Neural cell (in vitro differentiated cells): Measurements from ENCODE around the gene HTR5A. TPM values are rescaled to one million over a fixed set of nuclear protein-coding genes. Genes with fewer than 3 reads are reported as not detected.

Experiments
- H2AFZ ChIP-seq: fragments of 200-600, 300-800 bp; sonication (generic), shearing (Covaris generic); 2 replicates; pipeline ENCODE4 v1.6.0; 2014; ENCODE audit warnings: low read depth, mild to moderate bottlenecking, antibody characterized with exemption, low read length, moderate library complexity
- H3F3A ChIP-seq: fragments of 200-600 bp; shearing (Covaris generic); 2 replicates; pipeline ENCODE4 v1.6.1; 2016; ENCODE audit warnings: mild to moderate bottlenecking, moderate library complexity, mixed read lengths, antibody characterized with exemption, low read length; ENCODE audit not compliant: insufficient read depth, poor library complexity, severe bottlenecking
- H3K27ac ChIP-seq: fragments of 200-600, 300-800 bp; sonication (generic), shearing (Covaris generic); 2 replicates; pipeline ENCODE4 v1.5.1; 2014; ENCODE audit warnings: mild to moderate bottlenecking, low read length, moderate library complexity
- H3K27me3 ChIP-seq: fragments of 300-800, 200-600 bp; sonication (generic), shearing (Covaris generic); 2 replicates; pipeline ENCODE4 v1.6.0; 2014; ENCODE audit warnings: mild to moderate bottlenecking, low read depth, low read length, moderate library complexity; ENCODE audit not compliant: insufficient read depth
- H3K36me3 ChIP-seq: fragments of 300-800, 200-600 bp; sonication (generic), shearing (Covaris generic); 2 replicates; pipeline ENCODE4 v1.5.1; 2014; ENCODE audit warnings: mild to moderate bottlenecking, antibody characterized with exemption, low read length, moderate library complexity; ENCODE audit not compliant: insufficient read depth
- H3K4me2 ChIP-seq: fragments of 300-800, 200-600 bp; sonication (generic), shearing (Covaris generic); 2 replicates; pipeline ENCODE4 v1.6.0; 2014; ENCODE audit warnings: mild to moderate bottlenecking, low read length
- H3K4me3 ChIP-seq: fragments of 300-800, 200-600 bp; sonication (generic), shearing (Covaris generic); 2 replicates; pipeline ENCODE4 v1.5.1; 2014; ENCODE audit warnings: mild to moderate bottlenecking, low read length, moderate library complexity
- H3K79me2 ChIP-seq: fragments of 200-600 bp; shearing (Covaris generic); replicated peaks from 2 replicates; pipeline ENCODE4 v1.6.0; 2014; ENCODE audit warnings: mild to moderate bottlenecking, low read length, moderate library complexity; ENCODE audit not compliant: insufficient read depth
- H3K9ac ChIP-seq: fragments of 300-800, 200-600 bp; sonication (generic), shearing (Covaris generic); 2 replicates; pipeline ENCODE4 v1.6.1; 2016; ENCODE audit warnings: mild to moderate bottlenecking, low read length, mixed read lengths
- H3K9me2 ChIP-seq: fragments of 200-600 bp; shearing (Covaris generic); 2 replicates; pipeline ENCODE4 v1.6.1; 2016; ENCODE audit warnings: mild to moderate bottlenecking, low read length, mixed read lengths; ENCODE audit not compliant: insufficient read depth
- H3K9me3 ChIP-seq: fragments of 200-600, 300-800 bp; sonication (generic), shearing (Covaris generic); 2 replicates; pipeline ENCODE4 v1.6.1; 2016; ENCODE audit warnings: mild to moderate bottlenecking, mixed run types, low read length, moderate library complexity, mixed read lengths
- H4K20me1 ChIP-seq: fragments of 200-600 bp; shearing (Covaris generic); 2 replicates; pipeline ENCODE4 v1.6.1; 2016; ENCODE audit warnings: mild to moderate bottlenecking, mixed run types; ENCODE audit not compliant: insufficient read depth
- EP300 ChIP-seq: fragments of 450-650 bp; conservative IDR thresholded peaks from 2 replicates; pipeline ENCODE4 v1.6.1; 2014; ENCODE audit warnings: antibody characterized with exemption, mild to moderate bottlenecking, moderate library complexity; ENCODE audit not compliant: poor library complexity, severe bottlenecking
- EZH2 ChIP-seq: fragments of 200-600, 300-800 bp; shearing (Covaris generic), sonication (generic); IDR thresholded peaks from 2 replicates; pipeline ENCODE4 v1.6.1; 2014; ENCODE audit warnings: antibody characterized with exemption, low read length, borderline replicate concordance, mild to moderate bottlenecking; ENCODE audit not compliant: insufficient read depth, poor library complexity, severe bottlenecking
- MXI1 ChIP-seq: fragments of 450-650 bp; conservative IDR thresholded peaks from 2 replicates; pipeline ENCODE4 v1.6.1; 2014; ENCODE audit warnings: antibody characterized with exemption, mild to moderate bottlenecking; ENCODE audit not compliant: poor library complexity, severe bottlenecking
- POLR2AphosphoS5 ChIP-seq: IDR thresholded peaks from 2 replicates; pipeline ENCODE4 v1.6.1; 2012
- RAD21 ChIP-seq: fragments of 450-650 bp; conservative IDR thresholded peaks from 2 replicates; pipeline ENCODE4 v1.6.1; 2014; ENCODE audit warnings: antibody characterized with exemption, mild to moderate bottlenecking, moderate library complexity
- SMC3 ChIP-seq: fragments of 450-650 bp; conservative IDR thresholded peaks from 2 replicates; pipeline ENCODE4 v1.6.1; 2014; ENCODE audit warnings: antibody characterized with exemption, mild to moderate bottlenecking, moderate library complexity; ENCODE audit not compliant: poor library complexity
- TAF1 ChIP-seq: IDR thresholded peaks from 2 replicates; pipeline ENCODE4 v1.6.1; 2012; ENCODE audit warnings: low read depth
- polyA plus RNA-seq: library from polyadenylated mRNA; depleted of rRNA; stranded (reverse); fragments of >200 nt; gene quantifications from 2 replicates; pipeline ENCODE4 v1.2.3, GENCODE V29; 2014
- TF ChIP-seq, protein P1 (sequence below): IDR thresholded peaks from 2 replicates; pipeline ENCODE4 v1.6.1; 2012; ENCODE audit warnings: borderline replicate concordance
- TF ChIP-seq, protein P2 (sequence below): fragments of 450-650 bp; IDR thresholded peaks from 2 replicates; pipeline ENCODE4 v1.5.1; 2014; ENCODE audit warnings: antibody characterized with exemption, mild to moderate bottlenecking, moderate library complexity; ENCODE audit not compliant: poor library complexity, severe bottlenecking

HTR5A gene
- polyA plus RNA-seq, 1 donor from 2014 or later = 0.14 TPM

- H3K9me3 ChIP-seq = no peaks in the 10 kb centered on the region
- H3K27me3 ChIP-seq = no peaks in the 10 kb centered on the region
- no peaks in the 10 kb centered on the region for H4K20me1 ChIP-seq
- no peak overlapping the region for H3K4me3 ChIP-seq
- no peak overlapping the region for H2AFZ ChIP-seq
- H3K9ac ChIP-seq = no peak overlapping the region
- H3K27ac ChIP-seq = no peak overlapping the region
- no peaks in the 10 kb centered on the region for H3F3A ChIP-seq
- no peaks in the 10 kb centered on the region for H3K79me2 ChIP-seq
- TF ChIP-seq MXI1 (no peak), RAD21 (no peak), TAF1 (no peak), EZH2 (no peak), POLR2AphosphoS5 (no peak), SMC3 (no peak), EP300 (no peak)
- TF ChIP-seq, protein P1, sequence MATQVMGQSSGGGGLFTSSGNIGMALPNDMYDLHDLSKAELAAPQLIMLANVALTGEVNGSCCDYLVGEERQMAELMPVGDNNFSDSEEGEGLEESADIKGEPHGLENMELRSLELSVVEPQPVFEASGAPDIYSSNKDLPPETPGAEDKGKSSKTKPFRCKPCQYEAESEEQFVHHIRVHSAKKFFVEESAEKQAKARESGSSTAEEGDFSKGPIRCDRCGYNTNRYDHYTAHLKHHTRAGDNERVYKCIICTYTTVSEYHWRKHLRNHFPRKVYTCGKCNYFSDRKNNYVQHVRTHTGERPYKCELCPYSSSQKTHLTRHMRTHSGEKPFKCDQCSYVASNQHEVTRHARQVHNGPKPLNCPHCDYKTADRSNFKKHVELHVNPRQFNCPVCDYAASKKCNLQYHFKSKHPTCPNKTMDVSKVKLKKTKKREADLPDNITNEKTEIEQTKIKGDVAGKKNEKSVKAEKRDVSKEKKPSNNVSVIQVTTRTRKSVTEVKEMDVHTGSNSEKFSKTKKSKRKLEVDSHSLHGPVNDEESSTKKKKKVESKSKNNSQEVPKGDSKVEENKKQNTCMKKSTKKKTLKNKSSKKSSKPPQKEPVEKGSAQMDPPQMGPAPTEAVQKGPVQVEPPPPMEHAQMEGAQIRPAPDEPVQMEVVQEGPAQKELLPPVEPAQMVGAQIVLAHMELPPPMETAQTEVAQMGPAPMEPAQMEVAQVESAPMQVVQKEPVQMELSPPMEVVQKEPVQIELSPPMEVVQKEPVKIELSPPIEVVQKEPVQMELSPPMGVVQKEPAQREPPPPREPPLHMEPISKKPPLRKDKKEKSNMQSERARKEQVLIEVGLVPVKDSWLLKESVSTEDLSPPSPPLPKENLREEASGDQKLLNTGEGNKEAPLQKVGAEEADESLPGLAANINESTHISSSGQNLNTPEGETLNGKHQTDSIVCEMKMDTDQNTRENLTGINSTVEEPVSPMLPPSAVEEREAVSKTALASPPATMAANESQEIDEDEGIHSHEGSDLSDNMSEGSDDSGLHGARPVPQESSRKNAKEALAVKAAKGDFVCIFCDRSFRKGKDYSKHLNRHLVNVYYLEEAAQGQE = no peak
- TF ChIP-seq, protein P2, sequence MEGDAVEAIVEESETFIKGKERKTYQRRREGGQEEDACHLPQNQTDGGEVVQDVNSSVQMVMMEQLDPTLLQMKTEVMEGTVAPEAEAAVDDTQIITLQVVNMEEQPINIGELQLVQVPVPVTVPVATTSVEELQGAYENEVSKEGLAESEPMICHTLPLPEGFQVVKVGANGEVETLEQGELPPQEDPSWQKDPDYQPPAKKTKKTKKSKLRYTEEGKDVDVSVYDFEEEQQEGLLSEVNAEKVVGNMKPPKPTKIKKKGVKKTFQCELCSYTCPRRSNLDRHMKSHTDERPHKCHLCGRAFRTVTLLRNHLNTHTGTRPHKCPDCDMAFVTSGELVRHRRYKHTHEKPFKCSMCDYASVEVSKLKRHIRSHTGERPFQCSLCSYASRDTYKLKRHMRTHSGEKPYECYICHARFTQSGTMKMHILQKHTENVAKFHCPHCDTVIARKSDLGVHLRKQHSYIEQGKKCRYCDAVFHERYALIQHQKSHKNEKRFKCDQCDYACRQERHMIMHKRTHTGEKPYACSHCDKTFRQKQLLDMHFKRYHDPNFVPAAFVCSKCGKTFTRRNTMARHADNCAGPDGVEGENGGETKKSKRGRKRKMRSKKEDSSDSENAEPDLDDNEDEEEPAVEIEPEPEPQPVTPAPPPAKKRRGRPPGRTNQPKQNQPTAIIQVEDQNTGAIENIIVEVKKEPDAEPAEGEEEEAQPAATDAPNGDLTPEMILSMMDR = no peak
- H3K9me2 ChIP-seq = no peaks in the 10 kb centered on the region
- no peak overlapping the region for H3K4me2 ChIP-seq
- H3K36me3 ChIP-seq = no peaks in the 10 kb centered on the region
These were observed 23.5 kb downstream of the HTR5A start for GRCh38 chr7:155093596-155093995.

DNA sequence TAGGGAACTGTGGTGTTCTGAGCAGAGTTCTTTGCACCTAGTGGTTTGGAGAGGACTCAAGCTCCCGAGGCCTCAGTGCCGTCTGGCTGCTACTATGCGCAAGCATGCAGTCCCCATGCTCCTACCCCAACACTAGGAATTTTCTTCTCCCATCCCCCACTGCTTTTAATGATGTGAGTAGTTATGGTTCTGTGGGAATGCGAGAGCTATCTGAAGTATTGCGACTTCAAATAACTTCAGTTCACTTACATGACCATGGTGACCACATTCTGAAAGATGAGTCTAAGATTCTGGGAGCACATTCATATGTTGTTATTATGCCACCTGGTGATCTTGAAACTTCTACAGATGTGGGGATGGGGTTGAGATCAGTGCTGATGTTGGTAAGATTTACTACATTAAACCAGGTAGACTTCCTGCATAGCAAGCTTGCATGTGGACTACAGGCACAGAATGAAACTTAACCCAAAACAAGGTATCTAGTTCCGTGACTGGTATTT, 24.6 kb downstream of the HTR5A start:
- no peaks in the 10 kb centered on the region for H3K27me3 ChIP-seq

More for the DNA sequence above, 24.6 kb downstream of the HTR5A start:
- no peak overlapping the region for H3K4me2 ChIP-seq
- H3K9me3 ChIP-seq = no peaks in the 10 kb centered on the region
- no peak overlapping the region for H3K27ac ChIP-seq
- H3K79me2 ChIP-seq = no peaks in the 10 kb centered on the region
- H3K4me3 ChIP-seq = no peak overlapping the region
- TF ChIP-seq EP300 = no peak
- no peak for TF ChIP-seq EZH2
- TF ChIP-seq TAF1 = no peak
- no peak for TF ChIP-seq MXI1
- TF ChIP-seq POLR2AphosphoS5 = no peak
- TF ChIP-seq, protein P2 = no peak
- TF ChIP-seq, protein P1 = no peak
- TF ChIP-seq SMC3 = no peak
- no peak for TF ChIP-seq RAD21
- H3K9ac ChIP-seq = no peak overlapping the region
- H3F3A ChIP-seq = no peaks in the 10 kb centered on the region
- no peak overlapping the region for H2AFZ ChIP-seq
- no peaks in the 10 kb centered on the region for H3K36me3 ChIP-seq
- no peaks in the 10 kb centered on the region for H3K9me2 ChIP-seq
- H4K20me1 ChIP-seq = no peaks in the 10 kb centered on the region
